OCI-LY3 (cell line): ENCODE measurements around the gene ADGRE1.
A peak's percentile ranks its signal among the peaks of the same experiment; 100 is the strongest.

Source experiments
- H2AFZ ChIP-seq: fragments of 200-600, 300-600 bp; shearing (Covaris generic); 2 replicates; pipeline ENCODE4 v1.6.0; 2014; ENCODE audit warnings: antibody characterized with exemption, low read depth, low read length
- H3K27ac ChIP-seq: fragments of 200-600, 300-600 bp; sonication (generic); 2 replicates; pipeline ENCODE4 v1.5.1; 2014; ENCODE audit warnings: mild to moderate bottlenecking, low read length, moderate library complexity, mixed read lengths
- H3K27me3 ChIP-seq: fragments of 200-600, 300-600 bp; sonication (generic); 2 replicates; pipeline ENCODE4 v1.6.1; 2014; ENCODE audit warnings: low read depth, low read length, mixed read lengths
- H3K36me3 ChIP-seq: fragments of 200-600, 300-600 bp; sonication (generic); replicated peaks from 2 replicates; pipeline ENCODE3; 2014; ENCODE audit warnings: low read depth, low read length, mixed read lengths
- H3K4me1 ChIP-seq: fragments of 300-600, 200-600 bp; sonication (generic); 2 replicates; pipeline ENCODE4 v1.6.1; 2014; ENCODE audit warnings: low read length, mixed read lengths
- H3K4me2 ChIP-seq: fragments of 200-600, 300-600 bp; sonication (generic); 2 replicates; pipeline ENCODE4 v1.6.1; 2014; ENCODE audit warnings: low read length, mixed read lengths
- H3K4me3 ChIP-seq: fragments of 300-600, 200-600 bp; sonication (generic); 2 replicates; pipeline ENCODE4 v1.5.1; 2014; ENCODE audit warnings: antibody characterized with exemption, mild to moderate bottlenecking, low read length, moderate library complexity
- H3K79me2 ChIP-seq: fragments of 300-600, 200-600 bp; shearing (Covaris generic); 2 replicates; pipeline ENCODE4 v1.6.1; 2014; ENCODE audit warnings: mild to moderate bottlenecking, low read length, mixed read lengths
- H3K9ac ChIP-seq: fragments of 300-600, 200-600 bp; shearing (Covaris generic); 2 replicates; pipeline ENCODE4 v1.6.0; 2014; ENCODE audit warnings: mild to moderate bottlenecking, low read length, moderate library complexity
- H3K9me3 ChIP-seq: fragments of 200-600, 300-600 bp; shearing (Covaris generic); 2 replicates; pipeline ENCODE4 v1.6.1; 2014; ENCODE audit warnings: low read length, mixed read lengths; ENCODE audit not compliant: insufficient read depth
- H4K20me1 ChIP-seq: fragments of 200-600, 300-600 bp; sonication (generic); 2 replicates; pipeline ENCODE4 v1.6.1; 2016; ENCODE audit warnings: low read length, mixed read lengths; ENCODE audit not compliant: insufficient read depth
- EZH2phosphoT487 ChIP-seq: fragments of 200-600 bp; shearing (Covaris generic); IDR thresholded peaks from 2 replicates; pipeline ENCODE4 v1.6.1; 2018; ENCODE audit warnings: antibody characterized with exemption, mixed run types, low read depth
- TF ChIP-seq, protein P1 (sequence below): fragments of 200-600, 300-600 bp; sonication (generic); IDR thresholded peaks from 2 replicates; pipeline ENCODE4 v1.5.1; 2014; ENCODE audit warnings: antibody characterized with exemption, low read length, low read depth

Gene ADGRE1

DNA sequence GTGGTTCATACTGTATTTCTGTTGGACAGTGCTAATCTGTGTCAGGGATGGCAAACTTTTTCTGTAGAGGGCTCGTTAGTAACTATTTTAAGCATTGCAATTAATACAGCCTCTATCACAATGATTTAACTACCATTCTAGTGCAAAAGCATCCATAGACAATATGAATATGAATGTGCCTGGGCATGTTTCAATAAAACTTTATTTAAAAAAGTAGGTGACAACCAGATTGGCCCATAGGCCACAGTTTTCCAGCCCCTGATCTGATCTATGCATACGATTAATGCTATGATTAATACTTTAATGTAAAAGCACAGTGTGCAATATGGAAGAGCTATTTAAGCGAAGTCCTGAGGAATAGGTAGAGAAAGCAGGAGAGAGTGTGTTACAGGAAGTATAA is 29.6 kb downstream of the ADGRE1 start:
- no peaks in the 10 kb centered on the region for H4K20me1 ChIP-seq

DNA sequence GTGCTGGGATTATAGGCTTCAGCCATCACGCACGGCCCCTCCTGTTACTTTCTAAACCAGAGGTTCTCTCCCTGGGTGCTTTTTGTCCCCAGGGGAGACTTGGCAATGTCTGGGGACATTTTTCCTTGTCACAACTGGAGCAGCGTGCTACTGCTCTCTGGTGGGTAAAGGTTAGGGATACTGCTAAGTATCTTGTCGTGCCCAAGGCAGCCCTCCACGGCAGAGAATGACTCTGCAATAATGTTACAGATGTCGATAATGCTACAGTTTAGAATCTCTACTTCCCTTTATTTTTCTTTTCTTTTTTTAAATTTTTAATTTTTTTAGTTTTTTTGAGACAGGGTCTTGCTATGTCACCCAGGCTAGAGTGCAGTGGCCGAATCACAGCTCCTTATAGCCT is 38.0 kb downstream of the ADGRE1 start:
- H3K4me2 ChIP-seq = peak overlapping the region; percentile 57; the same call in 1 of the 2 replicates
- TF ChIP-seq, protein P1, sequence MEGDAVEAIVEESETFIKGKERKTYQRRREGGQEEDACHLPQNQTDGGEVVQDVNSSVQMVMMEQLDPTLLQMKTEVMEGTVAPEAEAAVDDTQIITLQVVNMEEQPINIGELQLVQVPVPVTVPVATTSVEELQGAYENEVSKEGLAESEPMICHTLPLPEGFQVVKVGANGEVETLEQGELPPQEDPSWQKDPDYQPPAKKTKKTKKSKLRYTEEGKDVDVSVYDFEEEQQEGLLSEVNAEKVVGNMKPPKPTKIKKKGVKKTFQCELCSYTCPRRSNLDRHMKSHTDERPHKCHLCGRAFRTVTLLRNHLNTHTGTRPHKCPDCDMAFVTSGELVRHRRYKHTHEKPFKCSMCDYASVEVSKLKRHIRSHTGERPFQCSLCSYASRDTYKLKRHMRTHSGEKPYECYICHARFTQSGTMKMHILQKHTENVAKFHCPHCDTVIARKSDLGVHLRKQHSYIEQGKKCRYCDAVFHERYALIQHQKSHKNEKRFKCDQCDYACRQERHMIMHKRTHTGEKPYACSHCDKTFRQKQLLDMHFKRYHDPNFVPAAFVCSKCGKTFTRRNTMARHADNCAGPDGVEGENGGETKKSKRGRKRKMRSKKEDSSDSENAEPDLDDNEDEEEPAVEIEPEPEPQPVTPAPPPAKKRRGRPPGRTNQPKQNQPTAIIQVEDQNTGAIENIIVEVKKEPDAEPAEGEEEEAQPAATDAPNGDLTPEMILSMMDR = no peak

More for the DNA sequence above, 29.6 kb downstream of the ADGRE1 start:
- Histone ChIP-seq H3K4me1 (no peaks in the 10 kb centered on the region), H3K4me3 (no peak overlapping the region), H3K79me2 (no peaks in the 10 kb centered on the region), H3K36me3 (no peaks in the 10 kb centered on the region), H3K4me2 (no peak overlapping the region), H3K9me3 (peaks cover 14% of the 10 kb centered on the region), H2AFZ (no peak overlapping the region), H3K9ac (no peak overlapping the region), H3K27me3 (peaks cover 4% of the 10 kb centered on the region; the same call in 1 of the 2 replicates), H3K27ac (no peak overlapping the region)
- TF ChIP-seq, protein P1 = no peak
- TF ChIP-seq EZH2phosphoT487 = no peak

DNA sequence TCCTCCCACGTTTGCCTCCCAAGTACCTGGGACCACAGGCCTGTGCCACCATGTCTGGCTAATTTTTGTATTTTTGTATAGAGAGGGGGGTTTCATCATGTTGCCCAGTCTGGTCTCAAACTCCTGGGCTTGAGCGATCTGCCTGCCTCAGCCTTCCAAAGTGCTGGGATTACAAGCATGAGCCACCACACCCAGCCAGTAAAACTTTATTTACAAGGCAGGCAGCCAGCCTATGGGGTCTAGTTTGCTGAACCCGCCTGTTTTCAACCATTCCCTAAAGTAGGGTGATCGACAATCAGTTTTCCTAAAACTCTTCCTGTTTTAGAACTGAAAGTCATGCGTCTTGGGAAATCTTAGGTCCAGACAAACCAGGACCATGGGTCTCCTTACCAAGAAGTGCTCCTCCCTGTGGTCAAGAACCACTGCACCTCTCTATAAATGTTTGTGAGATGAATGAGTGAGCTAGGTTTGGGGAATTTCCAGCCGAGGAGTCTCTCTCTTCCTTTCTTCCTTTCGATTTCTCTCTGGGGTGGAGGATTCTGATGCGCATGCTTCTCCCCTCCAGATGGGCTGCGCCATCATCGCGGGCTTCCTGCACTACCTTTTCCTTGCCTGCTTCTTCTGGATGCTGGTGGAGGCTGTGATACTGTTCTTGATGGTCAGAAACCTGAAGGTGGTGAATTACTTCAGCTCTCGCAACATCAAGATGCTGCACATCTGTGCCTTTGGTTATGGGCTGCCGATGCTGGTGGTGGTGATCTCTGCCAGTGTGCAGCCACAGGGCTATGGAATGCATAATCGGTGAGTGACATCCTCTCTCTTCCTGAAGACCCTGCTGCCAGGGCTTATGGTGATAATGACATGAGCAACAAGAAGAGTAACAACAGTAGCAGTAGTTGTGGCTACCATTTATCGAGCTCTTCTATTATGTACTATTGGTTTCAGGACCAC is 38.7 kb downstream of the ADGRE1 start:
- Histone ChIP-seq H3K27me3 (no peaks in the 10 kb centered on the region), H3K79me2 (no peaks in the 10 kb centered on the region), H3K4me2 (peak overlapping the region; percentile 57), H3K4me3 (peak overlapping the region; percentile 72), H3K27ac (no peak overlapping the region), H3K9ac (peak overlapping the region; percentile 56), H3K9me3 (0 out of 2 replicates have a peak, but pooled peaks cover 6% of the 10 kb centered on the region), H4K20me1 (no peaks in the 10 kb centered on the region), H2AFZ (peak overlapping the region; percentile 81), H3K4me1 (peaks cover 6% of the 10 kb centered on the region; the same call in 1 of the 2 replicates), H3K36me3 (peaks cover 3% of the 10 kb centered on the region)
- TF ChIP-seq, protein P1 = peak; percentile 64
- no peak for TF ChIP-seq EZH2phosphoT487

More for the DNA sequence above, 38.0 kb downstream of the ADGRE1 start:
- Histone ChIP-seq H3K27ac (no peak overlapping the region), H3K9me3 (0 out of 2 replicates have a peak, but pooled peaks cover 6% of the 10 kb centered on the region), H3K4me1 (peaks cover 6% of the 10 kb centered on the region; the same call in 1 of the 2 replicates), H2AFZ (no peak overlapping the region), H3K36me3 (peaks cover 3% of the 10 kb centered on the region), H3K4me3 (peak overlapping the region; percentile 72), H3K9ac (peak overlapping the region; percentile 56; the same call in 1 of the 2 replicates), H3K27me3 (no peaks in the 10 kb centered on the region), H4K20me1 (no peaks in the 10 kb centered on the region), H3K79me2 (no peaks in the 10 kb centered on the region)

DNA sequence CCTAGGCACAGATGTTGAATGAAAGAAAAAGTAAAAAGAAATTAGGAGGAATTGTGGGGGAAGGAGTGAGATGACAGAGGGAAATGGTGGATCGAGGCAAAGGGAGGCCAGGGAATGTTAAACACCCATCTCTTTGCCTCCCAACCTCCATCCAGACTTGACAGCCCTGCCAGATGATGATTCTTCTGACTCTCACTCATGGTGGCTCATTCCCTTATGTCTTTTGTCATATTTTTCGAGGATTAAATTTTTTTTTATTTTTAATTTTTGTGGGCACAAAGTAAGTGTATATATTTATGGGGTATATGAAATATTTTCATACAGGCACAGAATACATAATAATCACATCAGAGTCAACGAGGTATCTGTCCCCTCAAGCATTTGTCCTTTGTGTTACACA is 42.8 kb downstream of the ADGRE1 start:
- Histone ChIP-seq H3K27me3 (no peaks in the 10 kb centered on the region), H4K20me1 (no peaks in the 10 kb centered on the region), H3K4me1 (peaks cover 6% of the 10 kb centered on the region; the same call in 1 of the 2 replicates), H3K36me3 (peaks cover 3% of the 10 kb centered on the region), H3K79me2 (no peaks in the 10 kb centered on the region), H3K4me2 (no peak overlapping the region), H3K4me3 (no peak overlapping the region), H3K9me3 (0 out of 2 replicates have a peak, but pooled peaks cover 6% of the 10 kb centered on the region), H3K9ac (no peak overlapping the region), H2AFZ (no peak overlapping the region), H3K27ac (no peak overlapping the region)
- TF ChIP-seq EZH2phosphoT487 = no peak
- TF ChIP-seq, protein P1 = no peak
